GM19467 (cell line): ENCODE measurements around the gene BIVM.

Experiments used
- ATAC-seq: cut with Tn5 transposase; IDR thresholded peaks from one replicate; pipeline ENCODE4 v1.9.1; 2021; ENCODE audit warnings: mild to moderate bottlenecking, moderate library complexity; ENCODE audit not compliant: unreplicated experiment

Gene BIVM

GRCh38 chr13:102784483-102784882 lies 14.4 kb upstream of the BIVM start:
- no peak for ATAC-seq

GRCh38 chr13:102788683-102789082 lies 10.2 kb upstream of the BIVM start:
- no peak for ATAC-seq

DNA sequence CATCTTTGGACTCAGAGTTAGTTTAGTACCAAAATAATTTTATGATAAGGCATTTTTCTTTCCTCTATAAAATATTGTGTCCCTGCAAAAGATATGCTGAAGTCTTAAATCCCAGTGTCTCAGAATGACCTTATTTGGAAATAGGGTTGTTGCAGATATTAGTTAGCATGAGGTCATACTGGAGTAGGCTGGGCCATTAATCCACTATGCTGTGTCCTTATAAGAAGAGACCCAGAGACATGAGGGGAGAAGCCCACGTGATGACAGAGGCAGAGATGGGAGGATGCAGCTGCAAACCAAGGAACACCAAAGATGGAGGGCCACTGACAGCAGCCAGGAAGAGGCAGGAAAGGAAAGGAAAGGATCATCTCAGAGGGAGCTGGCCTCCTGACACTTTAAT lies 6.5 kb upstream of the BIVM start:
- no peak for ATAC-seq

GRCh38 chr13:102793611-102794355 lies 5.1 kb upstream of the BIVM start:
- ATAC-seq: no peak

- peak; percentile 4 for ATAC-seq
Measured at GRCh38 chr13:102799426-102800144, 666 bp downstream of the BIVM start.

- peak; percentile 79 for ATAC-seq
Measured at GRCh38 chr13:102800145-102801041, 1.5 kb downstream of the BIVM start.

DNA sequence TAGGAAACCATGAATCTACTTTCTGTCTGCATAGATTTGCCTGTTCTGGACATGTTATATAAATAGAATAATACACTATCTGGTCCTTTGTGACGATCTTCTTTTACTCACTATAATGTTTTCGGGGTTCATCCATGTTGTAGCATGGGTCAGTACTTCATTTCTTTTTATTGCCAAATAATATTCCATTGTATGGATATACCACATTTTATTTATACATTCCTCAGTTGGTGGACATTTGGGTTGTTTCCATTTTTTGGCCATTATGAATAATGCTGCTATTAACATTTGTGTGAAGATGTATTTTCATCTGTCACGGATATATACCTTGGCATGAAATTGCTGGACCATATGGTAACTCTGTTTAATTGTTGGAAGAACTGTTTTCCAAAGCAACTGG lies 6.8 kb downstream of the BIVM start:
- ATAC-seq: no peak

- ATAC-seq: no peak
Measured at GRCh38 chr13:102807699-102808098, 8.8 kb downstream of the BIVM start.

- ATAC-seq: no peak
Measured at GRCh38 chr13:102812611-102813287, 13.8 kb downstream of the BIVM start.

DNA sequence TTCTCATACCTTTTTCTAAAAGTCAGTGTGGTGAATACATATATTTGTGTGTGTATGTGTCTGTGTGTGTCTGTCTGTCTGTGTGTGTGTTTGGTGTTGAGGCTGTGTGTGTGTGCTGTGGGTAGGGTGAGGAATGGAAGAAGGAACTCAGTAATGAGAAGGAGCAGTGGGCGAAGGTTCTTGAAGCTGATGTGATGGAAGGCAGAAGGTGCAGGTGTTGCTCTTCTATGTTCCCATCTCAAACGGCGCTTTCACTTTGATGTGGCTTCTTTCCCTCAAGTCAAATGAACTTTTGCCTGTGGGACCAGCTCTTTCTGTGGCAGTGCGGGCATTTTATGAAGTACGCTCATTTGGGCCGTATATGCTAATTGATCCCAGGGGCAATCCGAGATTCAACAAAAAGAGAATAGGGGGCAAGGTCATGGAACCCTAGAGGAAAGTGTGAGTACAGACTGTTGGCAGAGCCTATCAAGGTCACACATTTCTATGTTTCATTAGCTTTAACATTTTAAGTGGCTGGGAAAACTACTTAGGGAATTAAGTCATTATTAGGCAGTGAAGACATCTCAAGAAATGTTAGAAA lies 15.2 kb downstream of the BIVM start:
- ATAC-seq: no peak

DNA sequence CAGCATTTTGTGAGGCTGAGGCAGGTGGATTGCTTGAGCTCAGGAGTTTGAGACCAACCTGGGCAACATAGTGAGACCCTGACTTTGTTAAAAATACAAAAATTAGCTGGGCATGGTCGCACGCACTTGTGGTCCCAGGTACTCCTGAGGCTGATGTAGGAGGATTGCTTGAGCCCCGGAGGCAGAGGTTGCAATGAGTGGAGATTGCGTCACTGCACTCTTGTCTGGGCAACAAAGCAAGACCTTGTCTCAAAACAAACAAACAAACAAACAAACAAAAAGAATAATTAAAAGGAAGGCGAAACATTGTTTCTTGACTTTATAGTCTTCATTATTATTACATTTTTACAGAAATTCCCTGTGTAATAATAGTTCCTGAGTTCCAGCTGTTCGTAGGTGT lies 15.9 kb downstream of the BIVM start:
- ATAC-seq: no peak

- no peak for ATAC-seq
Measured at GRCh38 chr13:102815788-102816187, 16.9 kb downstream of the BIVM start.

DNA sequence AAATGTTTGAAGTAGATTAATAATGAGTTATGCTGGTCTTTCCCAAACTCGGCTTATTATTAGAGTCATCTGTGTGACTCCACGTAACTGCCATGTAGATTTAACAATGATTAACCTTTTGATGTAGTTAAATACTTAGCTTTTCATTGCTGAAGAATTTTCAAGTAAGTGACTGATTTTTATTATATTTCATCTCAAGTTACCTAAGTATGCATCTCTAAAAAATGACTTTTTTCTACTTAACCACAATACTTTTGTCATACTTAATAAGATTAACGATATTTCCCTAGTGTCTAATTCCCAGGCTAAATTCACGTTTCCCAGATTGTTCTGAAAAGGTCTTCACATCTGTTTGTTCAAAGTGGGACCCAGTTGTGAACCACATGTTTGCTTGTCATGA lies 17.8 kb downstream of the BIVM start:
- ATAC-seq: no peak

- ATAC-seq: no peak
Measured at GRCh38 chr13:102817241-102817640, 18.3 kb downstream of the BIVM start.

DNA sequence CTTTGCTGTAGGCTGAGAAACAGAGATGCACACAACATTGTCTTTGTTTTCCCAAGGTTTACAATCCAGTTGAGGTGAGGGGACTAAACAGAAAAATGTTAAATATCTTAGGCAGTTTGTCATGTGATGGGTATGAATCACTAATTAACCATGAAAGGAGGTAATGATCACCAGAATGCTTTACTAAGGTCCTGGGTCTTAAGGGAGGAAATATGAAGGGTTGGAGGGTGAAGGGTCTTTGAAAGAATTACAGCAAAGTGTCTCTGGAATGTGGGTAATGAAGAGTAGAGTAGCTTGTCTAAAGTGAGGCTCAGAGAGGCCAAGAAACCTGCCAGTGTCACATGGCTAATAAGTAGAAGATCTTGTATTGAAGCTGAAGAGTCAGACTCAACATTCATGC lies 19.0 kb downstream of the BIVM start:
- ATAC-seq: no peak

GRCh38 chr13:102825400-102825799 lies 26.5 kb downstream of the BIVM start:
- ATAC-seq: no peak

DNA sequence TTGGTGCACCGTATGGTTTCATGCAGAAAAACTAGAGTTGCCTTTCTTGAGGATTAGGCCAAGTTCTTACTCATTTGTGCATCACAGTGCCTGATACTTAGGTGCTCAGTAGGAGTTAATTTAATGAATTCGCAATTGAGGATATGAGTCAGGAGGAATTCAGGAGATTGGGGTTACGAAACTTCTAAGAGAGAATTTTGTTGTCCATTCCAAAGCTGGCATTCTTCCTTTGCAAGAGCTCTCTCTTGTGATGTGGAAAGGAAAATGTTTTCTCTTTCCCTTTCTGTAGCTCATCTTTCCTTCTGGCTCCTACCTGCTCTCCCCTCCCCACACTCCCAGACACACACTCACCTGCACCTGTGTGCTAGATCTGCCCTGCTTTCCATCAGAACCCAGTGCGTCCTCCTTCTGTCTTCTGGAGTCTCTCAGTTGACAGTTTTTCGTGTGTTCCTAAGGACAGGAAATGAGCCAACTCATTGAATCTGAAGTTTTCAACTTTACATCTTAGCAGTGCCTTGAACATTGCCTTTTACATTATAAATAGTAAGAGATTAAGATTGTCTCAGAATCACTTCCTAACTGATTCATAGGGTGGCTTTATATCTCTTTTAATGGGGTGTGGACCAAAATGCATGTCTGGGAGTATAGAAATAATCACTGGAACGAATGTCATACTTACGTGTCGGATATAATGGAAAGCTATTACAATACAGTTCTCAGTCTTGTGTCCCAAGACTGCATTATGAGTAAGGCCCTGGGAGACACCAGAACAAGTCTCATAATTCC lies 27.2 kb downstream of the BIVM start:
- no peak for ATAC-seq

- ATAC-seq: no peak
Measured at GRCh38 chr13:102830646-102831045, 31.7 kb downstream of the BIVM start.

GRCh38 chr13:102836471-102836870 lies 37.6 kb downstream of the BIVM start:
- ATAC-seq: no peak

- ATAC-seq: no peak
Measured at GRCh38 chr13:102838273-102838672, 39.4 kb downstream of the BIVM start.
